ENCODE measurements around the gene RIN3. TPM values are rescaled to one million over a fixed set of nuclear protein-coding genes. Genes with fewer than 3 reads are reported as not detected.

The RIN3 gene
- total and polyA plus RNA-seq, 2 experiments from 2014 or later = 1.8 to 7.0 TPM

- Histone ChIP-seq H3K4me3 (no peak overlapping the region), H3K27ac (no peak overlapping the region), H3K9ac (no peak overlapping the region), H3K9me2 (ENCODE audit: insufficient read depth) (no peaks in the 10 kb centered on the region), H3K79me2 (ENCODE audit: insufficient read depth) (no peaks in the 10 kb centered on the region), H3K9me3 (ENCODE audit: low read depth) (no peaks in the 10 kb centered on the region), H3K4me2 (ENCODE audit: unreplicated experiment) (no peak overlapping the region), H3F3A (ENCODE audit: insufficient read depth) (no peaks in the 10 kb centered on the region; the same call in 1 of the 2 replicates), H3K36me3 (ENCODE audit: low read depth) (no peaks in the 10 kb centered on the region), H4K20me1 (ENCODE audit: insufficient read depth) (no peaks in the 10 kb centered on the region), H3K27me3 (replicated peaks; ENCODE audit: insufficient read depth) (no peaks in the 10 kb centered on the region), H2AFZ (no peak overlapping the region), H3K4me1 (ENCODE audit: insufficient read depth) (no peaks in the 10 kb centered on the region)
- TF ChIP-seq EZH2 (IDR thresholded peaks at IDR 0.05; ENCODE audit: insufficient read depth, poor library complexity, severe bottlenecking) (no peak), EZH2phosphoT487 (IDR thresholded peaks at IDR 0.05; ENCODE audit: insufficient read depth, low read depth) (no peak)
- DNase-seq = peak; percentile 52
- 7 to 9% methylated on average over 1 of the region's 1 CpG for WGBS, 2 experiments (ENCODE audit: low coverage in 1 of 2, low lambda C conversion rate in 2 of 2, missing lambda C conversion rate in 2 of 2)
- in situ Hi-C loops (cut with MboI) = no loop called here
These were observed 32.2 kb upstream of the RIN3 start for GRCh38 chr14:92481386-92481785.

- H3K9me3 ChIP-seq (ENCODE audit: low read depth) = no peaks in the 10 kb centered on the region
- TF ChIP-seq EZH2phosphoT487 (IDR thresholded peaks at IDR 0.05; ENCODE audit: insufficient read depth, low read depth) (no peak), EZH2 (IDR thresholded peaks at IDR 0.05; ENCODE audit: insufficient read depth, poor library complexity, severe bottlenecking) (no peak)
- no peaks in the 10 kb centered on the region for H4K20me1 ChIP-seq (ENCODE audit: insufficient read depth)
- H3K27ac ChIP-seq = no peak overlapping the region
- H3K79me2 ChIP-seq (ENCODE audit: insufficient read depth) = no peaks in the 10 kb centered on the region
- H3F3A ChIP-seq (ENCODE audit: insufficient read depth) = no peaks in the 10 kb centered on the region; the same call in 1 of the 2 replicates
- WGBS, 2 experiments (ENCODE audit: low coverage in 1 of 2, low lambda C conversion rate in 2 of 2, missing lambda C conversion rate in 2 of 2) = 92 to 100% methylated on average over 1 of the region's 1 CpG
- H3K9ac ChIP-seq = no peak overlapping the region
- no peaks in the 10 kb centered on the region for H3K27me3 ChIP-seq (replicated peaks; ENCODE audit: insufficient read depth)
- no peak overlapping the region for H3K4me2 ChIP-seq (ENCODE audit: unreplicated experiment)
- no peak overlapping the region for H2AFZ ChIP-seq
- no peaks in the 10 kb centered on the region for H3K4me1 ChIP-seq (ENCODE audit: insufficient read depth)
- no peaks in the 10 kb centered on the region for H3K9me2 ChIP-seq (ENCODE audit: insufficient read depth)
- H3K4me3 ChIP-seq = no peak overlapping the region
- H3K36me3 ChIP-seq (ENCODE audit: low read depth) = no peaks in the 10 kb centered on the region
- in situ Hi-C loops (cut with MboI) = no loop called here
- no peak for DNase-seq
These were observed 31.6 kb upstream of the RIN3 start for GRCh38 chr14:92481811-92482555.

GRCh38 chr14:92482621-92483319, 30.8 kb upstream of the RIN3 start:
- Histone ChIP-seq H4K20me1 (ENCODE audit: insufficient read depth) (no peaks in the 10 kb centered on the region), H3K27me3 (replicated peaks; ENCODE audit: insufficient read depth) (no peaks in the 10 kb centered on the region), H3K9ac (no peak overlapping the region), H3K4me2 (ENCODE audit: unreplicated experiment) (no peak overlapping the region), H3K4me3 (no peak overlapping the region), H3K4me1 (ENCODE audit: insufficient read depth) (no peaks in the 10 kb centered on the region), H3F3A (ENCODE audit: insufficient read depth) (no peaks in the 10 kb centered on the region; the same call in 1 of the 2 replicates), H2AFZ (no peak overlapping the region), H3K79me2 (ENCODE audit: insufficient read depth) (no peaks in the 10 kb centered on the region), H3K9me2 (ENCODE audit: insufficient read depth) (no peaks in the 10 kb centered on the region), H3K9me3 (ENCODE audit: low read depth) (no peaks in the 10 kb centered on the region), H3K36me3 (ENCODE audit: low read depth) (no peaks in the 10 kb centered on the region), H3K27ac (no peak overlapping the region)
- WGBS, 2 experiments (ENCODE audit: low coverage in 1 of 2, low lambda C conversion rate in 2 of 2, missing lambda C conversion rate in 2 of 2) = 77 to 85% methylated on average over 9 of the region's 9 CpGs
- in situ Hi-C loops (cut with MboI) = no loop called here
- DNase-seq = no peak
- TF ChIP-seq EZH2phosphoT487 (IDR thresholded peaks at IDR 0.05; ENCODE audit: insufficient read depth, low read depth) = no peak
- no peak for TF ChIP-seq EZH2 (IDR thresholded peaks at IDR 0.05; ENCODE audit: insufficient read depth, poor library complexity, severe bottlenecking)

- DNase-seq = no peak
- Histone ChIP-seq H3K79me2 (ENCODE audit: insufficient read depth) (no peaks in the 10 kb centered on the region), H3K27ac (no peak overlapping the region), H3F3A (ENCODE audit: insufficient read depth) (no peaks in the 10 kb centered on the region; the same call in 1 of the 2 replicates), H3K9me2 (ENCODE audit: insufficient read depth) (no peaks in the 10 kb centered on the region), H3K27me3 (replicated peaks; ENCODE audit: insufficient read depth) (no peaks in the 10 kb centered on the region), H3K4me3 (no peak overlapping the region), H3K9me3 (ENCODE audit: low read depth) (no peaks in the 10 kb centered on the region), H3K4me2 (ENCODE audit: unreplicated experiment) (no peak overlapping the region), H3K9ac (no peak overlapping the region), H4K20me1 (ENCODE audit: insufficient read depth) (no peaks in the 10 kb centered on the region), H3K4me1 (ENCODE audit: insufficient read depth) (no peaks in the 10 kb centered on the region), H2AFZ (no peak overlapping the region), H3K36me3 (ENCODE audit: low read depth) (no peaks in the 10 kb centered on the region)
- in situ Hi-C loops (cut with MboI) = no loop called here
- 93 to 95% methylated on average over 7 of the region's 7 CpGs for WGBS, 2 experiments (ENCODE audit: low coverage in 1 of 2, low lambda C conversion rate in 2 of 2, missing lambda C conversion rate in 2 of 2)
- no peak for TF ChIP-seq EZH2phosphoT487 (IDR thresholded peaks at IDR 0.05; ENCODE audit: insufficient read depth, low read depth)
- TF ChIP-seq EZH2 (IDR thresholded peaks at IDR 0.05; ENCODE audit: insufficient read depth, poor library complexity, severe bottlenecking) = no peak
These were observed 29.3 kb upstream of the RIN3 start for GRCh38 chr14:92484132-92484823.
